ENCODE data around the gene BRICD5.

GRCh38 chr16:2233872-2234812 lies 23.5 kb upstream of the BRICD5 start:
- 0 out of 2 replicates have a peak, but pooled peaks have one; percentile 13 for TF ChIP-seq CTCF (conservative IDR thresholded peaks at IDR 0.05; ENCODE audit: low read depth, low read length)
- no peak for TF ChIP-seq EZH2 (IDR thresholded peaks at IDR 0.05; ENCODE audit: low read length, unreplicated experiment)
